ENCODE results near the gene PRKN. TPM values are rescaled to one million over a fixed set of nuclear protein-coding genes. Genes with fewer than 3 reads are reported as not detected.

The PRKN gene
- total RNA-seq, 1 donor from 2014 or later, result 4.9 TPM

GRCh38 chr6:161408041-161408440, 1319.5 kb downstream of the PRKN start:
- no peaks in the 10 kb centered on the region for H3K4me1 ChIP-seq
- intact Hi-C loops (cut with DNase I), result no loop called here
- no peak overlapping the region for H3K4me3 ChIP-seq
- no peaks in the 10 kb centered on the region for H3K36me3 ChIP-seq
- no peak for DNase-seq (ENCODE audit: extremely low spot score in 2 of 2)
- H3K27me3 ChIP-seq, result no peaks in the 10 kb centered on the region
- H3K27ac ChIP-seq, result no peak overlapping the region
- TF ChIP-seq POLR2AphosphoS5 (IDR thresholded peaks at IDR 0.05; ENCODE audit: insufficient read depth in 1 of 2, low read depth in 1 of 2) (no peak), POLR2A (IDR thresholded peaks at IDR 0.05) (no peak)
- TF ChIP-seq, protein P1, sequence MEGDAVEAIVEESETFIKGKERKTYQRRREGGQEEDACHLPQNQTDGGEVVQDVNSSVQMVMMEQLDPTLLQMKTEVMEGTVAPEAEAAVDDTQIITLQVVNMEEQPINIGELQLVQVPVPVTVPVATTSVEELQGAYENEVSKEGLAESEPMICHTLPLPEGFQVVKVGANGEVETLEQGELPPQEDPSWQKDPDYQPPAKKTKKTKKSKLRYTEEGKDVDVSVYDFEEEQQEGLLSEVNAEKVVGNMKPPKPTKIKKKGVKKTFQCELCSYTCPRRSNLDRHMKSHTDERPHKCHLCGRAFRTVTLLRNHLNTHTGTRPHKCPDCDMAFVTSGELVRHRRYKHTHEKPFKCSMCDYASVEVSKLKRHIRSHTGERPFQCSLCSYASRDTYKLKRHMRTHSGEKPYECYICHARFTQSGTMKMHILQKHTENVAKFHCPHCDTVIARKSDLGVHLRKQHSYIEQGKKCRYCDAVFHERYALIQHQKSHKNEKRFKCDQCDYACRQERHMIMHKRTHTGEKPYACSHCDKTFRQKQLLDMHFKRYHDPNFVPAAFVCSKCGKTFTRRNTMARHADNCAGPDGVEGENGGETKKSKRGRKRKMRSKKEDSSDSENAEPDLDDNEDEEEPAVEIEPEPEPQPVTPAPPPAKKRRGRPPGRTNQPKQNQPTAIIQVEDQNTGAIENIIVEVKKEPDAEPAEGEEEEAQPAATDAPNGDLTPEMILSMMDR (IDR thresholded peaks at IDR 0.05), result no peak
- no peaks in the 10 kb centered on the region for H3K9me3 ChIP-seq

DNA sequence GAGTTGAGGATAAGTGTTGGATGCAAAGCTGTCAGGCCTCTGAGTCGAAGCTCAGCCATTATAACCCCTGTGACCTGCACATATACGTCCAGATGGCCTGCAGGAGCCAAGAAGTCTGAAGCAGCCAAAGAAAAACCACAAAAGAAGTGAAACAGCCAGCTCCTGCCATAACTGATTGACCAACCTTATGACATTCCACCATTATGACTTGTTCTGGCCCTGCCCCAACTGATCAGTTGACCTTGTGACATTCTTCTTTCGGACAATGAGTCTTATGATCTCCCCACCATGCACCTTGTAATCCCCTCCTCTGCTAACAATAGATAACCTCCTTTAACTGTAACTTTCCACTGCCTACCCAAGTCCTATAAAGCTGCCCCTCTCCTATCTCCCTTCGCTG, 1320.0 kb downstream of the PRKN start:
- no peaks in the 10 kb centered on the region for H3K9me3 ChIP-seq
- no peak for DNase-seq (ENCODE audit: extremely low spot score in 2 of 2)
- H3K27me3 ChIP-seq, result no peaks in the 10 kb centered on the region
- H3K4me3 ChIP-seq, result no peak overlapping the region
- no peaks in the 10 kb centered on the region for H3K36me3 ChIP-seq
- intact Hi-C loops (cut with DNase I), result no loop called here
- TF ChIP-seq POLR2A (IDR thresholded peaks at IDR 0.05) (no peak), POLR2AphosphoS5 (IDR thresholded peaks at IDR 0.05; ENCODE audit: insufficient read depth in 1 of 2, low read depth in 1 of 2) (no peak)
- TF ChIP-seq, protein P1 (IDR thresholded peaks at IDR 0.05), result no peak
- H3K4me1 ChIP-seq, result no peaks in the 10 kb centered on the region
- no peak overlapping the region for H3K27ac ChIP-seq

DNA sequence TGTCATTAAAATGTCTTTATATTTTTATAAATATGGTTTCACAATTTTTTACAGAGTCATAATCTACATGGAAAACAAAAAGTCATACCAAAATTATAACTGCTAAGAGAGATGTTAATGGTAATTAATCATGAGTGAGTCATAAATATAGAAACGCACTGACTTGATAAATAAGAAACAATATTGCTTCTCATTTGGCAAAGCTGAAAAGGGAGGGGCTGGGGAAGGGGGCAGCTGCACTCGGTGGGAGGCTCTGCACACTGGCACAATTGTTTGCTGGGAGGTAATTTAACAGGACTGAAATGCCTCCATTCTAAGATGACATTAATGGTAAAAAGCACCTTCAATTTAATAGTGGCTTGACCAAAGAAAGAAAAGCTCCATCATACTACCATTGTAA, 1320.5 kb downstream of the PRKN start:
- no peaks in the 10 kb centered on the region for H3K4me1 ChIP-seq
- no peak for DNase-seq (ENCODE audit: extremely low spot score in 2 of 2)
- no peak overlapping the region for H3K27ac ChIP-seq

DNA sequence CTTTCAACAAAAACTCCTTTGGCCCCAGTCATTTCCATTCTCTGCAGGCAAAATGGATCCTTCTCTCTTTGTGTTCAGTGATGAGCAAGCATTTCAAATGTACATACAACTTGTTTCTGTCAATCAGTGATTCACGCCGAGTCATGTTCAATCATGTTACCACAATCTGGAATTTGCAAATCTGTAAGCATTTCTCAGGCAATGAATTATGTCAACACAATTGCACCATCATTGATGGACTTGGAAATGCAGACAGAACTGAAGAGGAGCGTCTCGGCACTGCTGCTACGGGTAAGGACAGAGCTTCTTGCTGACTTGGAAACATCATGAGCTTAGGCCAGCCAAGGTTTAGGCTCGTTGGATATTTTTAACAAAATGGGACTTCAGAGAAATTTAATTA, 1320.9 kb downstream of the PRKN start:
- peak in 1 of 2 donors; percentile 80 for TF ChIP-seq POLR2AphosphoS5 (IDR thresholded peaks at IDR 0.05; ENCODE audit: insufficient read depth in 1 of 2, low read depth in 1 of 2)
- TF ChIP-seq, protein P1 (IDR thresholded peaks at IDR 0.05), result no peak
- Histone ChIP-seq H3K27ac (no peak overlapping the region), H3K36me3 (no peaks in the 10 kb centered on the region), H3K27me3 (no peaks in the 10 kb centered on the region), H3K9me3 (no peaks in the 10 kb centered on the region), H3K4me3 (no peak overlapping the region), H3K4me1 (no peaks in the 10 kb centered on the region)
- no peak for DNase-seq (ENCODE audit: extremely low spot score in 2 of 2)
- intact Hi-C loops (cut with DNase I), result no loop called here

More for the DNA sequence above, 1320.5 kb downstream of the PRKN start:
- no peak for TF ChIP-seq POLR2A (IDR thresholded peaks at IDR 0.05)
- TF ChIP-seq, protein P1 (IDR thresholded peaks at IDR 0.05), result no peak
- TF ChIP-seq POLR2AphosphoS5 (IDR thresholded peaks at IDR 0.05; ENCODE audit: insufficient read depth in 1 of 2, low read depth in 1 of 2), result no peak
- H3K36me3 ChIP-seq, result no peaks in the 10 kb centered on the region
- H3K9me3 ChIP-seq, result no peaks in the 10 kb centered on the region
- intact Hi-C loops (cut with DNase I), result no loop called here
- H3K27me3 ChIP-seq, result no peaks in the 10 kb centered on the region
- no peak overlapping the region for H3K4me3 ChIP-seq

DNA sequence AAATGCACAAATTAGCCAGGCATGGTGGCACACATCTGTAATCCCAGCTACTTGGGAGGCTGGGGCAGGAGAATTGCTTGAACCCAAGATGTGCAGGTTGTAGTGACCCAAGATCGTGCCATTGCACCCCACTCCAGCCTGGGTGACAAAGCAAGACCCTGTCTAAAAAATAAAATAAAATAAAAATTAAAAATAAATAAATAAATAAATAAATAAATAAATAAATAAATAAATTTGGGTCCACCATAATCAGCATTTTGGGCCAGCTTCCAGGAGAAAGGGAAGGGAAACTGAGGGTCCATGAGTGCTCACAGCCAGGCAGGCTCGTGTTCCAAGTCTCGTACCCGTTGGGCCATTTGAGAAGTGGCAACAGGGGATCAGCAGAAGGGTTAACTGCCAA, 1322.1 kb downstream of the PRKN start:
- H3K36me3 ChIP-seq, result no peaks in the 10 kb centered on the region
- H3K27me3 ChIP-seq, result no peaks in the 10 kb centered on the region
- H3K27ac ChIP-seq, result no peak overlapping the region
- no peak overlapping the region for H3K4me3 ChIP-seq
- no peak for DNase-seq (ENCODE audit: extremely low spot score in 2 of 2)
- TF ChIP-seq POLR2A (IDR thresholded peaks at IDR 0.05) (no peak), POLR2AphosphoS5 (IDR thresholded peaks at IDR 0.05; ENCODE audit: insufficient read depth in 1 of 2, low read depth in 1 of 2) (no peak)
- TF ChIP-seq, protein P1 (IDR thresholded peaks at IDR 0.05), result no peak
- H3K4me1 ChIP-seq, result no peaks in the 10 kb centered on the region
- intact Hi-C loops (cut with DNase I), result no loop called here
- no peaks in the 10 kb centered on the region for H3K9me3 ChIP-seq
